K562 (cell line): ENCODE measurements around the gene CNTN5. TPM values are rescaled to one million over a fixed set of nuclear protein-coding genes. Genes with fewer than 3 reads are reported as not detected.

Source experiments
- ATAC-seq: fragments of 200-7000 bp; cut with Tn5 transposase; 3 replicates; pipeline ENCODE4 v1.9.1; 2020; ENCODE audit warnings: moderate library complexity
- BruUV-seq: library from RNA; stranded (reverse); fragments of 400-500 nt; replicated peaks from 2 replicates; lab custom pipeline; 2021; lab: Mats Ljungman, UMichigan
- CTCF ChIA-PET: fragments of 300-600 bp; formaldehyde crosslinking; extraction: SDS; loops from one replicate; lab custom pipeline; 2021; ENCODE audit warnings: low intra/inter-chr PET ratio; lab: Yijun Ruan, JAX
- POLR2A ChIA-PET: fragments of 300-600, 350-650 bp; sonication (Branson Sonifier 250); formaldehyde crosslinking; extraction: SDS; loops from one replicate; lab custom pipeline; 2021; ENCODE audit warnings: antibody characterized with exemption, inconsistent platforms; lab: Yijun Ruan, JAX
- DNase-seq, 4 experiments: peaks; one replicate each; pipeline versions ENCODE4 v3.0.0 to v3.0.0-alpha.2; 2011 to 2018; ENCODE audit warnings: low spot score in 3 of 4, mixed read lengths in 3 of 4; ENCODE audit errors: extremely low read depth in 1 of 4
- FAIRE-seq: peaks from 2 replicates; lab custom pipeline; 2011; peaks lifted over from hg19 to GRCh38; lab: Jason Lieb, UNC
- H2AFZ ChIP-seq: 2 replicates; pipeline ENCODE4 v1.6.0; 2011; ENCODE audit warnings: low read depth, low read length, control low read depth, inconsistent platforms
- H3K27ac ChIP-seq: fragments of 200-600 bp; 3 replicates; pipeline ENCODE4 v1.8.0; 2011; ENCODE audit warnings: low read depth, mild to moderate bottlenecking, control low read depth, inconsistent platforms, low read length, moderate library complexity, mixed read lengths; ENCODE audit errors: extremely low read depth
- H3K27me3 ChIP-seq, 2 experiments: fragments of 300-600 bp in 1 of 2; 2 replicates in 1 of 2; 3 replicates in 1 of 2; pipeline versions ENCODE4 v1.6.0 to v1.8.0; 2011; ENCODE audit warnings: inconsistent platforms in 2 of 2, low read length in 2 of 2, mild to moderate bottlenecking in 1 of 2, mixed read lengths in 1 of 2, moderate library complexity in 1 of 2; ENCODE audit not compliant: control insufficient read depth in 2 of 2, insufficient read depth in 2 of 2
- H3K36me3 ChIP-seq: fragments of 300-600 bp; 3 replicates; pipeline ENCODE4 v1.8.0; 2011; ENCODE audit warnings: mild to moderate bottlenecking, low read length, inconsistent platforms; ENCODE audit not compliant: control insufficient read depth, insufficient read depth
- H3K4me1 ChIP-seq, 2 experiments: fragments of 200-600 bp in 1 of 2; replicated peaks in 1 of 2; 2 replicates in 1 of 2; 3 replicates in 1 of 2; pipeline versions ENCODE4 v1.5.1 to v1.8.0; 2011; ENCODE audit warnings: inconsistent platforms in 2 of 2, low read length in 2 of 2, mild to moderate bottlenecking in 1 of 2, mixed read lengths in 1 of 2, moderate library complexity in 1 of 2; ENCODE audit not compliant: control insufficient read depth in 2 of 2, insufficient read depth in 2 of 2
- H3K4me2 ChIP-seq: 2 replicates; pipeline ENCODE4 v1.6.1; 2011; ENCODE audit warnings: low read length, control low read depth, inconsistent platforms, mixed read lengths; ENCODE audit not compliant: insufficient read depth
- H3K4me3 ChIP-seq: fragments of 200-600 bp; sonication (generic), shearing (Covaris generic); 2 replicates; pipeline ENCODE4 v1.5.1; 2016; ENCODE audit warnings: control low read depth, inconsistent platforms
- H3K79me2 ChIP-seq: fragments of 200-600 bp; 3 replicates; pipeline ENCODE4 v1.8.0; 2011; ENCODE audit warnings: low read length, inconsistent platforms; ENCODE audit not compliant: control insufficient read depth, insufficient read depth
- H3K9ac ChIP-seq, 2 experiments: 2 replicates each; pipeline versions ENCODE4 v1.6.0 to v1.6.1; 2011; ENCODE audit warnings: low read depth in 2 of 2, low read length in 2 of 2, control low read depth in 1 of 2, inconsistent platforms in 1 of 2, mild to moderate bottlenecking in 1 of 2, mixed read lengths in 1 of 2; ENCODE audit not compliant: insufficient read depth in 1 of 2
- H3K9me1 ChIP-seq: one replicate; pipeline ENCODE4 v1.6.0; 2011; ENCODE audit warnings: inconsistent platforms, mild to moderate bottlenecking, low read length, moderate library complexity; ENCODE audit not compliant: control insufficient read depth, insufficient read depth
- H3K9me3 ChIP-seq: replicated peaks from 2 replicates; pipeline ENCODE4 v1.5.1; 2011; ENCODE audit warnings: low read depth, low read length, inconsistent platforms; ENCODE audit not compliant: control insufficient read depth, insufficient read depth
- H4K20me1 ChIP-seq: replicated peaks from 2 replicates; pipeline ENCODE4 v1.6.1; 2011; ENCODE audit warnings: low read length, inconsistent platforms, mixed read lengths; ENCODE audit not compliant: control insufficient read depth, insufficient read depth
- CBFA2T2 ChIP-seq: fragments of 450-650 bp; conservative IDR thresholded peaks from 2 replicates; pipeline ENCODE4 v1.6.1; 2017; ENCODE audit warnings: mild to moderate bottlenecking
- CSDE1 ChIP-seq, 2 experiments: fragments of 450-650 bp; IDR thresholded peaks; 2 replicates each; pipeline ENCODE4 v1.6.1; 2016; ENCODE audit warnings: mild to moderate bottlenecking in 1 of 2
- KDM1A ChIP-seq, 2 experiments: fragments of 450-650 bp; IDR thresholded peaks; 2 replicates each; pipeline ENCODE4 v1.6.1; 2016; ENCODE audit warnings: mild to moderate bottlenecking in 2 of 2
- ZNF431 ChIP-seq: sonication (generic); formaldehyde crosslinking; IDR thresholded peaks from 2 replicates; pipeline ENCODE4 v1.8.0; 2022; ENCODE audit warnings: mild to moderate bottlenecking, missing genetic modification reagents
- WGBS: fragments of 100-300 bp; shearing (Covaris generic); methylation state at CpG from one replicate; pipeline ENCODE4 v1.1.6; 2016; ENCODE audit warnings: low coverage, mixed read lengths; ENCODE audit not compliant: insufficient coverage; ENCODE audit errors: missing lambda C conversion rate; 5-methylcytosine and 5-hydroxymethylcytosine counted together
- in situ Hi-C: fragments of 300-500 bp; cut with MboI; formaldehyde crosslinking; loops from 4 replicates; pipeline ENCODE4 v1.15.0; 2018; ENCODE audit warnings: inconsistent platforms, mixed read lengths
- intact Hi-C: fragments of 100-400 bp; cut with micrococcal nuclease; formaldehyde crosslinking; loops from 2 replicates; pipeline ENCODE4 v1.14.2; 2022
- polyA plus RNA-seq, 8 experiments: library from polyadenylated mRNA; depleted of rRNA in 4 of 8; stranded (reverse) in 5 of 8; unstranded in 3 of 8; fragments of >200 nt; fragmentation: Nextera tagmentation in 2 of 8; fragmentation: Illumina TruSeq in 1 of 8; extraction: Ambion mirVana in 2 of 8; extraction: Trizol in 1 of 8; gene quantifications; 2 replicates each; pipeline versions ENCODE4 v1.2.1 to v1.2.3, GENCODE V29; 2011 to 2014; ENCODE audit warnings: inconsistent platforms in 1 of 8, missing spikeins in 1 of 8
- total RNA-seq, 7 experiments: library from RNA; depleted of rRNA in 6 of 7; stranded (reverse); fragments of >200 nt in 6 of 7; fragmentation: Illumina TruSeq in 2 of 7; extraction: Trizol in 2 of 7; gene quantifications; 2 replicates each; pipeline versions ENCODE4 v1.2.1 to v1.2.3, GENCODE V29; 2011 to 2021; ENCODE audit warnings: low replicate concordance in 1 of 7
- TF ChIP-seq, protein P1 (sequence below): fragments of 250-450 bp; sonication (Bioruptor Pico); IDR thresholded peaks from 2 replicates; pipeline ENCODE4 v1.4.0; 2020; ENCODE audit warnings: mild to moderate bottlenecking, moderate library complexity
- TF ChIP-seq, protein P2 (sequence below): fragments of 200-600 bp; sonication (generic); IDR thresholded peaks from one replicate; pipeline ENCODE4 v1.6.1; 2012; ENCODE audit warnings: mild to moderate bottlenecking, low read depth, low read length, inconsistent platforms
- TF ChIP-seq, protein P3 (sequence below): IDR thresholded peaks from 3 replicates; pipeline ENCODE4 v1.6.1; 2011; ENCODE audit warnings: borderline replicate concordance, mild to moderate bottlenecking, moderate library complexity; ENCODE audit not compliant: insufficient read length; ENCODE audit errors: extremely low read depth

CNTN5 gene
- total and polyA plus RNA-seq, 9 of the 15 experiments (the other 6 are each of a cell fraction or from before 2014, with no cell fraction given), result 0.03 TPM; not detected in 8

DNA sequence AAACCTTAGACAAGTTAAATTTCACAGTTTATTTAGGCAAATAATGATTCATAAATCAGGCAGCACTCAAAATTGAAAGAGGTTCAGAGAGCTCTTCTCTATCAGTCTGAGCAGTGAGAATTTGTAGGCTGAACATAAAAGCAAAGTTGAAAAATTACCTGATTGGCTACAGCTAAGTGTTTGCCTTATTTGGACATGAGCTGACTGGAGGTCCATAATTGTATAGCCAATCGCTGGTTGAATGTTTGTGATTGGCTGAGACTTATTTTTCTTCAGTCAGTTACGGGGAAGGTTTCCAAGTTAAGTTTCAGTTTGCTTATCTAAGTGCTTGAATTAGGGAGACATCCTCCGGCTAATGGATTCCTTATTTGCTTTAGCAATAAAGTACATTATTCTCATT is 527.5 kb downstream of the CNTN5 start:
- intact Hi-C loops, result no loop called here
- BruUV-seq, result no TSS peak
- Histone ChIP-seq H3K9me1 (no peaks in the 10 kb centered on the region), H3K9me3 (no peaks in the 10 kb centered on the region), H2AFZ (no peak overlapping the region), H3K36me3 (no peaks in the 10 kb centered on the region), H3K4me1 (no peaks in the 10 kb centered on the region), H3K4me2 (no peak overlapping the region), H3K9ac (no peak overlapping the region), H3K79me2 (no peaks in the 10 kb centered on the region), H3K27ac (no peak overlapping the region), H4K20me1 (no peaks in the 10 kb centered on the region), H3K27me3 (no peaks in the 10 kb centered on the region), H3K4me3 (no peak overlapping the region)
- DNase-seq (no peak), ATAC-seq (no peak), FAIRE-seq (no peak)
- WGBS, result 10% methylated on average over 3 of the region's 3 CpGs
- ChIA-PET CTCF (no interaction called here), POLR2A (interaction anchor here (0.6 kb wide), 1 partner anchor 9 kb away, joined by 3 read pairs; no protein-coding TSS in a partner anchor)
- in situ Hi-C loops, result no loop called here
- TF ChIP-seq CBFA2T2, result no peak
- TF ChIP-seq, protein P1, sequence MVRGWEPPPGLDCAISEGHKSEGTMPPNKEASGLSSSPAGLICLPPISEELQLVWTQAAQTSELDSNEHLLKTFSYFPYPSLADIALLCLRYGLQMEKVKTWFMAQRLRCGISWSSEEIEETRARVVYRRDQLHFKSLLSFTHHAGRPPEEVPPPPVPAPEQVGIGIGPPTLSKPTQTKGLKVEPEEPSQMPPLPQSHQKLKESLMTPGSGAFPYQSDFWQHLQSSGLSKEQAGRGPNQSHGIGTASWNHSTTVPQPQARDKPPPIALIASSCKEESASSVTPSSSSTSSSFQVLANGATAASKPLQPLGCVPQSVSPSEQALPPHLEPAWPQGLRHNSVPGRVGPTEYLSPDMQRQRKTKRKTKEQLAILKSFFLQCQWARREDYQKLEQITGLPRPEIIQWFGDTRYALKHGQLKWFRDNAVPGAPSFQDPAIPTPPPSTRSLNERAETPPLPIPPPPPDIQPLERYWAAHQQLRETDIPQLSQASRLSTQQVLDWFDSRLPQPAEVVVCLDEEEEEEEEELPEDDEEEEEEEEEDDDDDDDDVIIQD (CRISPR knock-in tag), result no peak
- TF ChIP-seq, protein P2, sequence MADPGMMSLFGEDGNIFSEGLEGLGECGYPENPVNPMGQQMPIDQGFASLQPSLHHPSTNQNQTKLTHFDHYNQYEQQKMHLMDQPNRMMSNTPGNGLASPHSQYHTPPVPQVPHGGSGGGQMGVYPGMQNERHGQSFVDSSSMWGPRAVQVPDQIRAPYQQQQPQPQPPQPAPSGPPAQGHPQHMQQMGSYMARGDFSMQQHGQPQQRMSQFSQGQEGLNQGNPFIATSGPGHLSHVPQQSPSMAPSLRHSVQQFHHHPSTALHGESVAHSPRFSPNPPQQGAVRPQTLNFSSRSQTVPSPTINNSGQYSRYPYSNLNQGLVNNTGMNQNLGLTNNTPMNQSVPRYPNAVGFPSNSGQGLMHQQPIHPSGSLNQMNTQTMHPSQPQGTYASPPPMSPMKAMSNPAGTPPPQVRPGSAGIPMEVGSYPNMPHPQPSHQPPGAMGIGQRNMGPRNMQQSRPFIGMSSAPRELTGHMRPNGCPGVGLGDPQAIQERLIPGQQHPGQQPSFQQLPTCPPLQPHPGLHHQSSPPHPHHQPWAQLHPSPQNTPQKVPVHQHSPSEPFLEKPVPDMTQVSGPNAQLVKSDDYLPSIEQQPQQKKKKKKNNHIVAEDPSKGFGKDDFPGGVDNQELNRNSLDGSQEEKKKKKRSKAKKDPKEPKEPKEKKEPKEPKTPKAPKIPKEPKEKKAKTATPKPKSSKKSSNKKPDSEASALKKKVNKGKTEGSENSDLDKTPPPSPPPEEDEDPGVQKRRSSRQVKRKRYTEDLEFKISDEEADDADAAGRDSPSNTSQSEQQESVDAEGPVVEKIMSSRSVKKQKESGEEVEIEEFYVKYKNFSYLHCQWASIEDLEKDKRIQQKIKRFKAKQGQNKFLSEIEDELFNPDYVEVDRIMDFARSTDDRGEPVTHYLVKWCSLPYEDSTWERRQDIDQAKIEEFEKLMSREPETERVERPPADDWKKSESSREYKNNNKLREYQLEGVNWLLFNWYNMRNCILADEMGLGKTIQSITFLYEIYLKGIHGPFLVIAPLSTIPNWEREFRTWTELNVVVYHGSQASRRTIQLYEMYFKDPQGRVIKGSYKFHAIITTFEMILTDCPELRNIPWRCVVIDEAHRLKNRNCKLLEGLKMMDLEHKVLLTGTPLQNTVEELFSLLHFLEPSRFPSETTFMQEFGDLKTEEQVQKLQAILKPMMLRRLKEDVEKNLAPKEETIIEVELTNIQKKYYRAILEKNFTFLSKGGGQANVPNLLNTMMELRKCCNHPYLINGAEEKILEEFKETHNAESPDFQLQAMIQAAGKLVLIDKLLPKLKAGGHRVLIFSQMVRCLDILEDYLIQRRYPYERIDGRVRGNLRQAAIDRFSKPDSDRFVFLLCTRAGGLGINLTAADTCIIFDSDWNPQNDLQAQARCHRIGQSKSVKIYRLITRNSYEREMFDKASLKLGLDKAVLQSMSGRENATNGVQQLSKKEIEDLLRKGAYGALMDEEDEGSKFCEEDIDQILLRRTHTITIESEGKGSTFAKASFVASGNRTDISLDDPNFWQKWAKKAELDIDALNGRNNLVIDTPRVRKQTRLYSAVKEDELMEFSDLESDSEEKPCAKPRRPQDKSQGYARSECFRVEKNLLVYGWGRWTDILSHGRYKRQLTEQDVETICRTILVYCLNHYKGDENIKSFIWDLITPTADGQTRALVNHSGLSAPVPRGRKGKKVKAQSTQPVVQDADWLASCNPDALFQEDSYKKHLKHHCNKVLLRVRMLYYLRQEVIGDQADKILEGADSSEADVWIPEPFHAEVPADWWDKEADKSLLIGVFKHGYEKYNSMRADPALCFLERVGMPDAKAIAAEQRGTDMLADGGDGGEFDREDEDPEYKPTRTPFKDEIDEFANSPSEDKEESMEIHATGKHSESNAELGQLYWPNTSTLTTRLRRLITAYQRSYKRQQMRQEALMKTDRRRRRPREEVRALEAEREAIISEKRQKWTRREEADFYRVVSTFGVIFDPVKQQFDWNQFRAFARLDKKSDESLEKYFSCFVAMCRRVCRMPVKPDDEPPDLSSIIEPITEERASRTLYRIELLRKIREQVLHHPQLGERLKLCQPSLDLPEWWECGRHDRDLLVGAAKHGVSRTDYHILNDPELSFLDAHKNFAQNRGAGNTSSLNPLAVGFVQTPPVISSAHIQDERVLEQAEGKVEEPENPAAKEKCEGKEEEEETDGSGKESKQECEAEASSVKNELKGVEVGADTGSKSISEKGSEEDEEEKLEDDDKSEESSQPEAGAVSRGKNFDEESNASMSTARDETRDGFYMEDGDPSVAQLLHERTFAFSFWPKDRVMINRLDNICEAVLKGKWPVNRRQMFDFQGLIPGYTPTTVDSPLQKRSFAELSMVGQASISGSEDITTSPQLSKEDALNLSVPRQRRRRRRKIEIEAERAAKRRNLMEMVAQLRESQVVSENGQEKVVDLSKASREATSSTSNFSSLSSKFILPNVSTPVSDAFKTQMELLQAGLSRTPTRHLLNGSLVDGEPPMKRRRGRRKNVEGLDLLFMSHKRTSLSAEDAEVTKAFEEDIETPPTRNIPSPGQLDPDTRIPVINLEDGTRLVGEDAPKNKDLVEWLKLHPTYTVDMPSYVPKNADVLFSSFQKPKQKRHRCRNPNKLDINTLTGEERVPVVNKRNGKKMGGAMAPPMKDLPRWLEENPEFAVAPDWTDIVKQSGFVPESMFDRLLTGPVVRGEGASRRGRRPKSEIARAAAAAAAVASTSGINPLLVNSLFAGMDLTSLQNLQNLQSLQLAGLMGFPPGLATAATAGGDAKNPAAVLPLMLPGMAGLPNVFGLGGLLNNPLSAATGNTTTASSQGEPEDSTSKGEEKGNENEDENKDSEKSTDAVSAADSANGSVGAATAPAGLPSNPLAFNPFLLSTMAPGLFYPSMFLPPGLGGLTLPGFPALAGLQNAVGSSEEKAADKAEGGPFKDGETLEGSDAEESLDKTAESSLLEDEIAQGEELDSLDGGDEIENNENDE, result no peak
- TF ChIP-seq ZNF431, result no peak
- no peak for TF ChIP-seq CSDE1 (IDR thresholded peaks at IDR 0.05)
- no peak for TF ChIP-seq KDM1A (IDR thresholded peaks at IDR 0.05)
- TF ChIP-seq, protein P3, sequence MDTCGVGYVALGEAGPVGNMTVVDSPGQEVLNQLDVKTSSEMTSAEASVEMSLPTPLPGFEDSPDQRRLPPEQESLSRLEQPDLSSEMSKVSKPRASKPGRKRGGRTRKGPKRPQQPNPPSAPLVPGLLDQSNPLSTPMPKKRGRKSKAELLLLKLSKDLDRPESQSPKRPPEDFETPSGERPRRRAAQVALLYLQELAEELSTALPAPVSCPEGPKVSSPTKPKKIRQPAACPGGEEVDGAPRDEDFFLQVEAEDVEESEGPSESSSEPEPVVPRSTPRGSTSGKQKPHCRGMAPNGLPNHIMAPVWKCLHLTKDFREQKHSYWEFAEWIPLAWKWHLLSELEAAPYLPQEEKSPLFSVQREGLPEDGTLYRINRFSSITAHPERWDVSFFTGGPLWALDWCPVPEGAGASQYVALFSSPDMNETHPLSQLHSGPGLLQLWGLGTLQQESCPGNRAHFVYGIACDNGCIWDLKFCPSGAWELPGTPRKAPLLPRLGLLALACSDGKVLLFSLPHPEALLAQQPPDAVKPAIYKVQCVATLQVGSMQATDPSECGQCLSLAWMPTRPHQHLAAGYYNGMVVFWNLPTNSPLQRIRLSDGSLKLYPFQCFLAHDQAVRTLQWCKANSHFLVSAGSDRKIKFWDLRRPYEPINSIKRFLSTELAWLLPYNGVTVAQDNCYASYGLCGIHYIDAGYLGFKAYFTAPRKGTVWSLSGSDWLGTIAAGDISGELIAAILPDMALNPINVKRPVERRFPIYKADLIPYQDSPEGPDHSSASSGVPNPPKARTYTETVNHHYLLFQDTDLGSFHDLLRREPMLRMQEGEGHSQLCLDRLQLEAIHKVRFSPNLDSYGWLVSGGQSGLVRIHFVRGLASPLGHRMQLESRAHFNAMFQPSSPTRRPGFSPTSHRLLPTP, result no peak
